IMR-90 (cell line): ENCODE results near the gene HSD17B7.

Source experiments
- CTCF ChIP-seq: conservative IDR thresholded peaks from 2 replicates; pipeline ENCODE4 v1.5.1; 2012; ENCODE audit warnings: mild to moderate bottlenecking, low read depth, low read length, improper control_type of control experiment
- POLR2A ChIP-seq: IDR thresholded peaks from 2 replicates; pipeline ENCODE4 v1.6.1; 2012; ENCODE audit warnings: mild to moderate bottlenecking, low read depth, low read length
- RFX5 ChIP-seq: IDR thresholded peaks from 2 replicates; pipeline ENCODE4 v1.8.0; 2012; ENCODE audit warnings: low read depth, mild to moderate bottlenecking, low read length, moderate library complexity

GRCh38 chr1:162835157-162835899 lies 44.8 kb downstream of the HSD17B7 start:
- no peak for TF ChIP-seq POLR2A
- TF ChIP-seq CTCF: no peak
- no peak for TF ChIP-seq RFX5
